HG02642 (cell line): ENCODE measurements around the gene RABGEF1.
A peak's percentile ranks its signal among the peaks of the same experiment; 100 is the strongest.
"Not testable (repeated sequence)": the region's sequence is repeated elsewhere in the genome, so short reads cannot be mapped to it uniquely, and the experiment has no call there.

Experiments used
- ATAC-seq: cut with Tn5 transposase; IDR thresholded peaks from one replicate; pipeline ENCODE4 v1.9.1; 2021; ENCODE audit warnings: mild to moderate bottlenecking; ENCODE audit not compliant: unreplicated experiment, poor library complexity

Gene RABGEF1

GRCh38 chr7:66734006-66734405, 6.5 kb upstream of the RABGEF1 start:
- ATAC-seq, result no peak

GRCh38 chr7:66735154-66735553, 5.4 kb upstream of the RABGEF1 start:
- no peak for ATAC-seq

DNA sequence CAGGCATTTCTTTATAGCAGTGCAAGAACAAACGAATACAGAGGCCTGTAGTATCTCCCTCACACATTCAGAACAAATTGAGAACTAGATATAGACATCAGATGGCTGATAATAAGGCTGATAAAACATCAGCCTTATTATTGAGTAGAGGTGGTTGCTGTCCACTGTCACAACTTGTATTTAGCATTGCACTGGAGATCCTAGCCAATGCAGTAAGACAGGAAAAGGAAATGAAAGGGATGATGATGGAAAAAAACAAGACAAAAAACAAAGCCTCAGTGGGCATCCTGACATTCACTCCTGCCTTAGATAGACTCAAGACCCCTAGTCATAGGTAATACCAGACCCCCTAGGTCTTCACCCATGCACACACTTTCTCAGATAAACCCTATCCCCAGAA, 4.7 kb upstream of the RABGEF1 start:
- no peak for ATAC-seq

GRCh38 chr7:66736892-66737291, 3.6 kb upstream of the RABGEF1 start:
- ATAC-seq, result no peak

DNA sequence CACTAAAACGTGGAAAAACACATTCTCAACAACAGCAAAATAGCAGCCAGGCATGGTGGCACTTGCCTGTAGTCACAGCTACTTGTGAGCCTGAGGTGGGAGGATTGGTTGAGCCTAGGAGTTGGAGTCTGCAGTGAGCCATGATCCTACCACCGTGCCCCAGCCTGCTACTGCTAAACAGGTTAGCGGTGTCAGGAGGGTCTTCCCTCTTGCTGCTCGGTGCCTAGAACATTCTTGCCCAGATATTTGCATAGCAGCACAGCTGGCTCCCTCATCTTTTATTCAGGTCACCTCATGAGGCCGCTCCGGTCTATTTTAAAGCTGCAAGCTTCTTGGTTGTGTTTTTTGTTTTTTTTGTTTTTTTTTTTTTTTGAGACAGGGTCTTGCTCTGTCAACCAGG, 2.9 kb upstream of the RABGEF1 start:
- ATAC-seq, result no peak

DNA sequence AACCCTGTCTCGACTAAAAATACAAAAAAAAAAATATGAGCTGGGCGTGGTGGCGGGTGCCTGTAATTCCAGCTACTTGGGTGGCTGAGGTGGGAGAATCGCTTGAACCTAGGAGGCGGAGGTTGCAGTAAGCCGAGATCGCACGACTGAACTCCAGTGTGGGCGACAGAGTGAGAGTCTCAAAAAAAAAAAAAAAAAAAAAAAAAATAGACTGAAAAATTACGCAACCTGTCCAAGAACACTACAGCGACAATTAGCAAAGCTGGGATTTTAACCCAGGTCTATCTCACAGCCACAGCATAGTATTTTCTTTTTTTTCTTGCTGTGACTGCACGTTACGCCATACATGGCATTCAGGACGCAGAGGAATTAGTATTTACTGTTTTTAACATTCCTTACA, 1.1 kb upstream of the RABGEF1 start:
- no peak for ATAC-seq

GRCh38 chr7:66739953-66740301, 606 bp upstream of the RABGEF1 start:
- ATAC-seq, result peak; percentile 0

DNA sequence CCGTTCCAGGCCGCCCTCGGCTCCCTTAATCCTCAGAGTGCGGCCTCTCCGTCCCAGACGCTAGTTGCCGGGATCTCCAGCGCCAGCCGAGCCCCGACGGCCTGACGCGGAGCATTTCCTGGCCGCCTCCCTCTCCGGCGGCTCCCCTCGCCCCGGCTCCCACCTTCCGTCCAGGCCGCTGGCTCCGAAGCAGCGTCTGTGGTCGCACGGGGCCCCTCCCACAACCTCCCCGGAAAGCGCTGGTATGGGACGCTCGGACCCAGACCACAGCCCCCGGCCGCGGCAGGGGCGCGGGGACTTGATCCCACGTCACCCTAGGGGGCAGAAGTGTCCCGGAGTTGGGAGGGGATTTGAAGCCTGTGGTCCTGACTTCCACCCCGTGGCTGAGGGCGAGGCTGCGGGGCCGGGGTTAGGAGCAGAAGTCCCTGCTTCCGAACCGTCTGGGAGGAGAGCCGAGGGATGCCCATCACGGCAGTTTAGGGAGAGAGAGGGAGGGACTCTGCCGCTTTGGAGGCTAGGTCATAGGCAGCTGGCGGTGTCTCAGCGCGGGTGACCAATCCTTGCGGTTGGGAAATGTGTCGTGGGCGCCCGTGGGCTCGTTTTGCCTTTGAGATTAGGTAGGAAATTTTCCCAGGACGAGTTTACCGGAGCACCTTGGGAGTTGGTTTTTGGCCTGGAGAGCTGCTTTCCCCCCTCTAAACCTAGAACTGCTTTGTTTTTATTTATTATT, 612 bp downstream of the RABGEF1 start:
- peak; percentile 42 for ATAC-seq

DNA sequence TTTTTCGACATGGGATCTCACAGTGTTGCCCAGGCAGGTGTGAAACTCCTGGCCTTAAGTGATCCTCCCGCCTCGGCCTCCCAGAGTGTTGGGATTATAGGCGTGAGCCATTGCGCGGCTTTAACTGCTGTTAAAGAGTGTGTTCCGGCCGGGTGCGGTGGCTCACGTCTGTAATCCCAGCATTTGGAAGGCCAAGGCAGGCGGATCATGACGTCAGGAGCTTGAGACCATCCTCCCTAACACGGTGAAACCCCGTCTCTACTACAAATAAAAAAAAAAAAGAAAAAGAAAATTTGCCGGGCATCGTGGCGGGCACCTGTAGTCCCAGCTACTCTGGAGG, 1.1 kb downstream of the RABGEF1 start:
- no peak for ATAC-seq

- not testable (repeated sequence) for ATAC-seq
Observed at GRCh38 chr7:66742298-66742697, 1.8 kb downstream of the RABGEF1 start.

GRCh38 chr7:66743920-66744319, 3.4 kb downstream of the RABGEF1 start:
- ATAC-seq, result no peak

- ATAC-seq, result no peak
Observed at GRCh38 chr7:66747385-66747784, 6.9 kb downstream of the RABGEF1 start.

GRCh38 chr7:66747881-66748511, 7.5 kb downstream of the RABGEF1 start:
- no peak for ATAC-seq

DNA sequence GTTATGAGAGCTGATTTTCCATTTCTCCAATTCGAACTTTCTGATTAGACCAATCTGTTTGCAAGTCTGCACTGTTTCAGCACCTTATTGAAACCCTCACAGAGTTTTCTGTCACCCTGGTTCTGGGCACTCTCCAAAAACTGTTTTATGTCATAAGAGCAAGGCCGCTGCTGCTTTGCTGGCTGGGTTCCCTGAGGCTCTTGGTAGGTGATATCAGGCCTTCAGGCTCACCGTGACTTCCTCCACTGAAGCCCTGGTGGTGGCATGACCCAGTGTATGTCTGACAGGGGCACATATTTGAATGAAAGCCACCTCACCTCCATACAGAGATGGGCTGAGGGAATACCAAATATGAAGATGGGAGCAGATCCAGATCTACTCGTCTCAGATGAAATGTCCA, 8.3 kb downstream of the RABGEF1 start:
- no peak for ATAC-seq

DNA sequence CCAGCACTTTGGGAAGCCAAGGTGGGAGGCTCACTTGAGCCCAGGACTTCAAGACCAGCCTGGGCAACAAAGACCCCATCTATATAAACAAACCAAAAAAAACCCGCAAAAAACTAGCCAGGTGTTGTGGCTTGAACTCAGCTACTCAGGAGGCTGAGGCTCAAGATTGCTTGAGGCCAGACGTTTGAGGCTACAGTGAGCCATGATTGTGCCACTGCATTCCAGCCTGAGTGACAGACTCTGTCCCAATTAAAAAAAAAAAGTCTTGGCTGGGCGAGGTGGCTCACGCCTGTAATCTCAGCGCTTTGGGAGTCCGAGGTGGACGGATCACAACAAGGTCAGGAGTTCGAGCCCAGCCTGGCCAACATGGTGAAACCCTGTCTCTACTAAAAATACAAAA, 11.4 kb downstream of the RABGEF1 start:
- ATAC-seq, result no peak

DNA sequence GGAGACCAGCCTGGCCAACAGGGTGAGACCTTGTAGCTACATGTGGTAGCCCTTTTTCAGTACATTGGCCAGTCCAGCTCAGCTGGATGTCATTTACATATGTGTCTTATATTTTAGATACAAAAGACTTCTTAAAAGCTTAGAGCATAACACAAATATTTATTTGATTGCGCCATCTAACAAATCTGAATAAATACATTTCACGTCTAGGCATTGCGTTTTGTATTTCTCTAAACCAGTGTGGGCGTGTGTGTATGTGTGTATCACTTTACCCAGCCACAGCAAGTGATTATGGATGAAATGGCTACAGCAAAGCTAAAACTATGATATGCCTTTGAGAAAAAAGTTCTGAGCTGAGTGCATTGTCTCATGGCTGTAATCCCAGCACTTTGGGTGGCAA, 14.0 kb downstream of the RABGEF1 start:
- no peak for ATAC-seq

DNA sequence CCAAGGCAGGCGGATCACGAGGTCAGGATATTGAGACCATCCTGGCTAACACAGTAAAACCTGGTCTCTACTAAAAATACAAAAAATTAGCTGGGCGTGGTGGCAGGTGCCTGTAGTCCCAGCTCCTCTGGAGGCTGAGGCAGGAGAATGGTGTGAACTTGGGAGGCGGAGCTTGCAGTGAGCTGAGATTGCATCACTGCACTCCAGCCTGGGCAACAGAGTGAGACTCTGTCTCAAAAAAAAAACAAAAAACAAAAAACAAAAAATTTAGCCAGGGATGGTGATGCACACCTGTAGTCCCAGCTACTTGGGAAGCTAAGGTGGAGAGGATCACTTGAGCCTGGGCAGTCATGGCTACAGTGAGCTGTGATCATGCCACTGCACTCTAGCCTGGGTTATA, 14.5 kb downstream of the RABGEF1 start:
- not testable (repeated sequence) for ATAC-seq

- ATAC-seq, result not testable (repeated sequence)
Observed at GRCh38 chr7:66756227-66756626, 15.7 kb downstream of the RABGEF1 start.

GRCh38 chr7:66756889-66757288, 16.4 kb downstream of the RABGEF1 start:
- ATAC-seq, result no peak

- no peak for ATAC-seq
Observed at GRCh38 chr7:66757939-66758338, 17.4 kb downstream of the RABGEF1 start.

GRCh38 chr7:66758950-66759628, 18.6 kb downstream of the RABGEF1 start:
- ATAC-seq, result peak; percentile 79

DNA sequence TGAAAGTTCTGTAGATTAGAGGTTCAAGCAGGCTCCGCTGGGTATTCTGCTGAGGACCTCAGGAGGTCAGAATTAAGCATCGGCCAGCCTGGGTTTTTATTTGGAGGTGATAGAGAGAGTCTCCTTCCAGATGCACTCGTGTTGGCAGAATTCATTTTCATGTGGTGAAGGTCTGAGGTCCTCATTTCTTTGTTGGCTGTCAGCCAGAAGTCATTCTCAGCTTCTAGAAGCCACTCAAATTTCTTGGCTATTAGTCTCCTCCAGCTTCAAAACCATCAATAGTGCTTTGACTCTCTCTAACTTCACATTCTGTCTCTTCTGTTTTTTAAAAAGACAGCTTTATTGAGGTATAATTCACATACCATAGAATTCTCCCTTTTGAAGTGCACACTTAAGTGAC, 22.6 kb downstream of the RABGEF1 start:
- not testable (repeated sequence) for ATAC-seq
